Gastroesophageal sphincter (tissue), 4 donors: ENCODE data around the gene ZNF516. TPM values are rescaled to one million over a fixed set of nuclear protein-coding genes. Genes with fewer than 3 reads are reported as not detected.

ENCODE experiments used
- ATAC-seq: fragments of 150-250 bp; one replicate; pipeline ENCODE4 v1.9.1; 2016; ENCODE audit warnings: mild to moderate bottlenecking, moderate library complexity
- H3K27ac ChIP-seq, 4 donors: fragments of 200-600 bp; sonication (generic) in 3 of 4; 1 replicate in 3 of 4; 2 replicates in 1 of 4; pipeline ENCODE4 v1.5.1; 2016 to 2019
- H3K27me3 ChIP-seq: fragments of 200-600 bp; sonication (generic); one replicate; pipeline ENCODE4 v1.5.1; 2019
- H3K36me3 ChIP-seq, 2 donors: fragments of 200-600 bp; sonication (generic); one replicate each; pipeline ENCODE4 v1.5.1; 2019; ENCODE audit warnings: control low read depth in 1 of 2
- H3K4me1 ChIP-seq, 3 donors: fragments of 200-600 bp; sonication (generic); 1 replicate in 2 of 3; 2 replicates in 1 of 3; pipeline ENCODE4 v1.5.1; 2016 to 2019; ENCODE audit warnings: control low read depth in 2 of 3
- H3K4me3 ChIP-seq, 2 donors: fragments of 200-600 bp; sonication (generic); one replicate each; pipeline ENCODE4 v1.5.1; 2019; ENCODE audit warnings: mild to moderate bottlenecking in 1 of 2, moderate library complexity in 1 of 2
- H3K9me3 ChIP-seq, 3 donors: fragments of 200-600 bp; sonication (generic); one replicate each; pipeline ENCODE4 v1.5.1; 2017 to 2019; ENCODE audit warnings: control low read depth in 2 of 3
- EP300 ChIP-seq: sonication (generic); formaldehyde crosslinking; IDR thresholded peaks from one replicate; pipeline ENCODE4 v1.6.1; 2017; ENCODE audit warnings: antibody characterized with exemption, mild to moderate bottlenecking
- POLR2A ChIP-seq, 2 donors: fragments of 450-650 bp; IDR thresholded peaks; one replicate each; pipeline ENCODE4 v1.6.1; 2017; ENCODE audit warnings: antibody characterized with exemption in 2 of 2, mild to moderate bottlenecking in 2 of 2, moderate library complexity in 1 of 2
- POLR2AphosphoS5 ChIP-seq: sonication (generic); formaldehyde crosslinking; IDR thresholded peaks from one replicate; pipeline ENCODE4 v1.6.1; 2017; ENCODE audit warnings: antibody characterized with exemption
- WGBS, 2 donors: methylation state at CpG; one replicate each; pipeline ENCODE4 v1.1.5; 2018; ENCODE audit warnings: low coverage in 1 of 2; 5-methylcytosine and 5-hydroxymethylcytosine counted together
- total RNA-seq, 4 donors: library from RNA; depleted of rRNA; stranded (reverse); fragments of >200 nt; gene quantifications; one replicate each; pipeline ENCODE4 v1.1.0, GENCODE V29; 2016
- TF ChIP-seq, protein P1 (sequence below), 4 experiments: fragments of 200-600 bp in 2 of 4; fragments of 450-650 bp in 2 of 4; sonication (generic) in 1 of 4; IDR thresholded peaks; one replicate each; pipeline ENCODE4 v1.5.1; 2017 to 2019; ENCODE audit warnings: antibody characterized with exemption in 4 of 4, mild to moderate bottlenecking in 2 of 4, moderate library complexity in 2 of 4

The ZNF516 gene
- total RNA-seq, 4 donors from 2014 or later = 17.8 to 43.8 (median 29.9) TPM

GRCh38 chr18:76314496-76314895 lies 180.5 kb downstream of the ZNF516 start:
- H3K4me1 ChIP-seq = no peaks in the 10 kb centered on the region
- ATAC-seq = no peak
- no peak overlapping the region for H3K4me3 ChIP-seq
- H3K27ac ChIP-seq = no peak overlapping the region
- no peaks in the 10 kb centered on the region for H3K36me3 ChIP-seq
- no peaks in the 10 kb centered on the region for H3K9me3 ChIP-seq
- WGBS, 2 donors = 37% methylated on average over 6 of the region's 6 CpGs
- no peaks in the 10 kb centered on the region for H3K27me3 ChIP-seq
- TF ChIP-seq, protein P1, sequence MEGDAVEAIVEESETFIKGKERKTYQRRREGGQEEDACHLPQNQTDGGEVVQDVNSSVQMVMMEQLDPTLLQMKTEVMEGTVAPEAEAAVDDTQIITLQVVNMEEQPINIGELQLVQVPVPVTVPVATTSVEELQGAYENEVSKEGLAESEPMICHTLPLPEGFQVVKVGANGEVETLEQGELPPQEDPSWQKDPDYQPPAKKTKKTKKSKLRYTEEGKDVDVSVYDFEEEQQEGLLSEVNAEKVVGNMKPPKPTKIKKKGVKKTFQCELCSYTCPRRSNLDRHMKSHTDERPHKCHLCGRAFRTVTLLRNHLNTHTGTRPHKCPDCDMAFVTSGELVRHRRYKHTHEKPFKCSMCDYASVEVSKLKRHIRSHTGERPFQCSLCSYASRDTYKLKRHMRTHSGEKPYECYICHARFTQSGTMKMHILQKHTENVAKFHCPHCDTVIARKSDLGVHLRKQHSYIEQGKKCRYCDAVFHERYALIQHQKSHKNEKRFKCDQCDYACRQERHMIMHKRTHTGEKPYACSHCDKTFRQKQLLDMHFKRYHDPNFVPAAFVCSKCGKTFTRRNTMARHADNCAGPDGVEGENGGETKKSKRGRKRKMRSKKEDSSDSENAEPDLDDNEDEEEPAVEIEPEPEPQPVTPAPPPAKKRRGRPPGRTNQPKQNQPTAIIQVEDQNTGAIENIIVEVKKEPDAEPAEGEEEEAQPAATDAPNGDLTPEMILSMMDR (IDR thresholded peaks at IDR 0.05) = no peak
- no peak for TF ChIP-seq POLR2AphosphoS5
- no peak for TF ChIP-seq POLR2A (IDR thresholded peaks at IDR 0.05)
- TF ChIP-seq EP300 = no peak

GRCh38 chr18:76314015-76314414 lies 181.0 kb downstream of the ZNF516 start:
- H3K27me3 ChIP-seq = no peaks in the 10 kb centered on the region
- no peaks in the 10 kb centered on the region for H3K4me1 ChIP-seq
- H3K4me3 ChIP-seq = no peak overlapping the region
- TF ChIP-seq, protein P1 (IDR thresholded peaks at IDR 0.05) = no peak
- TF ChIP-seq EP300 (no peak), POLR2AphosphoS5 (no peak), POLR2A (IDR thresholded peaks at IDR 0.05) (no peak)
- WGBS, 2 donors = 8 to 10% methylated on average over 1 to 3 of the region's 3 CpGs
- no peak for ATAC-seq
- no peak overlapping the region for H3K27ac ChIP-seq
- H3K9me3 ChIP-seq = no peaks in the 10 kb centered on the region
- H3K36me3 ChIP-seq = no peaks in the 10 kb centered on the region
